ENCODE measurements around the gene MMP11.

DNA sequence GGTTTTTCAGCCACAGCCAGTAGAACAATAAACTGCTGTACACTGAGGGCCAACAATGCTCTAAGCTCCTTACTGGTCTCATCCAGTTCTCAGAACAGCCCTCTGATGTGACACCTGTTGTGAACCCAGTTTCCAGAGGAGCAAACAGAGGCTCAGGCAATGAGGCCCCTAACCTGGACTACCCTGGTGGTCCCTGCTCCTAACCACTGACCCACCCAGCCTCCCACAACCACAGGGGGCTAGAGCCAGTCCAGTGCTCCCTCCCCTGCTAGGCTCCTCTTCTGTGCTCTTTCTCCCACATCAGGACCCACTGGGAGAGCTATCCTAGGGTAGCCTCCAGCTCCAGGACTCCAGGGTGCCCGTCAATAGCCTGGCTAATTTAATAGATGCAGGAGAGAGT, 10.1 kb downstream of the MMP11 start:
- TF ChIP-seq POLR2A (IDR thresholded peaks at IDR 0.05) (no peak), POLR2AphosphoS5 (IDR thresholded peaks at IDR 0.05) (no peak)
- TF ChIP-seq, protein P1, sequence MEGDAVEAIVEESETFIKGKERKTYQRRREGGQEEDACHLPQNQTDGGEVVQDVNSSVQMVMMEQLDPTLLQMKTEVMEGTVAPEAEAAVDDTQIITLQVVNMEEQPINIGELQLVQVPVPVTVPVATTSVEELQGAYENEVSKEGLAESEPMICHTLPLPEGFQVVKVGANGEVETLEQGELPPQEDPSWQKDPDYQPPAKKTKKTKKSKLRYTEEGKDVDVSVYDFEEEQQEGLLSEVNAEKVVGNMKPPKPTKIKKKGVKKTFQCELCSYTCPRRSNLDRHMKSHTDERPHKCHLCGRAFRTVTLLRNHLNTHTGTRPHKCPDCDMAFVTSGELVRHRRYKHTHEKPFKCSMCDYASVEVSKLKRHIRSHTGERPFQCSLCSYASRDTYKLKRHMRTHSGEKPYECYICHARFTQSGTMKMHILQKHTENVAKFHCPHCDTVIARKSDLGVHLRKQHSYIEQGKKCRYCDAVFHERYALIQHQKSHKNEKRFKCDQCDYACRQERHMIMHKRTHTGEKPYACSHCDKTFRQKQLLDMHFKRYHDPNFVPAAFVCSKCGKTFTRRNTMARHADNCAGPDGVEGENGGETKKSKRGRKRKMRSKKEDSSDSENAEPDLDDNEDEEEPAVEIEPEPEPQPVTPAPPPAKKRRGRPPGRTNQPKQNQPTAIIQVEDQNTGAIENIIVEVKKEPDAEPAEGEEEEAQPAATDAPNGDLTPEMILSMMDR (IDR thresholded peaks at IDR 0.05): no peak

Measured in suprapubic skin (tissue), 4 donors.